HUES64 (cell line): ENCODE measurements around the gene MYRFL.

Experiments
- H3K27ac ChIP-seq: 2 replicates; pipeline ENCODE4 v1.7.0; 2013; ENCODE audit warnings: low read depth, low read length, inconsistent platforms
- H3K27me3 ChIP-seq: 2 replicates; pipeline ENCODE4 v1.6.1; 2013; ENCODE audit warnings: mild to moderate bottlenecking, low read length; ENCODE audit not compliant: insufficient read depth
- H3K36me3 ChIP-seq: 2 replicates; pipeline ENCODE4 v1.6.1; 2013; ENCODE audit warnings: mild to moderate bottlenecking, low read length; ENCODE audit not compliant: insufficient read depth
- H3K4me1 ChIP-seq: 2 replicates; pipeline ENCODE4 v1.6.1; 2013; ENCODE audit warnings: mild to moderate bottlenecking, low read length, moderate library complexity; ENCODE audit not compliant: insufficient read depth
- H3K4me3 ChIP-seq: 2 replicates; pipeline ENCODE4 v1.5.1; 2013; ENCODE audit warnings: mild to moderate bottlenecking, low read length, moderate library complexity
- H3K9ac ChIP-seq: 2 replicates; pipeline ENCODE4 v1.6.1; 2013; ENCODE audit warnings: mild to moderate bottlenecking, low read depth, low read length
- H3K9me3 ChIP-seq: 2 replicates; pipeline ENCODE4 v1.6.1; 2013; ENCODE audit warnings: low read depth, low read length; ENCODE audit not compliant: insufficient read depth
- WGBS: fragments of 150-250, 120-280 bp; methylation state at CpG from one replicate; pipeline ENCODE4 v1.1.7; 2013; ENCODE audit warnings: missing lambda C conversion rate; 5-methylcytosine and 5-hydroxymethylcytosine counted together

MYRFL gene

GRCh38 chr12:69875416-69875935 is 50.4 kb downstream of the MYRFL start:
- Histone ChIP-seq H3K4me1 (peaks cover 2% of the 10 kb centered on the region; the same call in 1 of the 2 replicates), H3K9me3 (no peaks in the 10 kb centered on the region), H3K27ac (no peak overlapping the region), H3K27me3 (no peaks in the 10 kb centered on the region), H3K36me3 (no peaks in the 10 kb centered on the region), H3K4me3 (no peak overlapping the region), H3K9ac (no peak overlapping the region)
- WGBS, result 88% methylated on average over 10 of the region's 11 CpGs

- H3K27me3 ChIP-seq, result no peaks in the 10 kb centered on the region
- peaks cover 3% of the 10 kb centered on the region; the same call in 1 of the 2 replicates for H3K4me1 ChIP-seq
- H3K9ac ChIP-seq, result no peak overlapping the region
- WGBS, result 57% methylated on average over 23 of the region's 23 CpGs
- H3K36me3 ChIP-seq, result no peaks in the 10 kb centered on the region
- no peaks in the 10 kb centered on the region for H3K9me3 ChIP-seq
- H3K4me3 ChIP-seq, result no peak overlapping the region
- no peak overlapping the region for H3K27ac ChIP-seq
Observed at GRCh38 chr12:69879007-69879960, 54.3 kb downstream of the MYRFL start.

GRCh38 chr12:69880571-69880970 is 55.5 kb downstream of the MYRFL start:
- Histone ChIP-seq H3K4me1 (peaks cover 5% of the 10 kb centered on the region; the same call in 1 of the 2 replicates), H3K27me3 (no peaks in the 10 kb centered on the region), H3K9ac (no peak overlapping the region), H3K27ac (no peak overlapping the region), H3K36me3 (no peaks in the 10 kb centered on the region), H3K9me3 (no peaks in the 10 kb centered on the region), H3K4me3 (no peak overlapping the region)
- 80% methylated on average over 4 of the region's 4 CpGs for WGBS

- no peak overlapping the region for H3K4me3 ChIP-seq
- H3K9ac ChIP-seq, result no peak overlapping the region
- WGBS, result 75% methylated on average over 3 of the region's 3 CpGs
- no peaks in the 10 kb centered on the region for H3K27me3 ChIP-seq
- no peaks in the 10 kb centered on the region for H3K9me3 ChIP-seq
- H3K4me1 ChIP-seq, result 0 out of 2 replicates have a peak, but pooled peaks cover 5% of the 10 kb centered on the region
- no peak overlapping the region for H3K27ac ChIP-seq
- H3K36me3 ChIP-seq, result no peaks in the 10 kb centered on the region
Observed at GRCh38 chr12:69881771-69882170, 56.7 kb downstream of the MYRFL start.

GRCh38 chr12:69884386-69884785 is 59.4 kb downstream of the MYRFL start:
- Histone ChIP-seq H3K9ac (no peak overlapping the region), H3K4me1 (0 out of 2 replicates have a peak, but pooled peaks cover 3% of the 10 kb centered on the region), H3K4me3 (no peak overlapping the region), H3K36me3 (no peaks in the 10 kb centered on the region), H3K9me3 (no peaks in the 10 kb centered on the region), H3K27me3 (no peaks in the 10 kb centered on the region), H3K27ac (no peak overlapping the region)
- WGBS, result 96% methylated on average over 2 of the region's 2 CpGs

- H3K4me3 ChIP-seq, result no peak overlapping the region
- H3K27ac ChIP-seq, result no peak overlapping the region
- H3K36me3 ChIP-seq, result no peaks in the 10 kb centered on the region
- H3K4me1 ChIP-seq, result 0 out of 2 replicates have a peak, but pooled peaks cover 3% of the 10 kb centered on the region
- no peaks in the 10 kb centered on the region for H3K27me3 ChIP-seq
- H3K9ac ChIP-seq, result no peak overlapping the region
- H3K9me3 ChIP-seq, result no peaks in the 10 kb centered on the region
Observed at GRCh38 chr12:69885658-69886057, 60.6 kb downstream of the MYRFL start.

GRCh38 chr12:69886109-69886508 is 61.1 kb downstream of the MYRFL start:
- 95% methylated on average over 5 of the region's 5 CpGs for WGBS
- H3K9me3 ChIP-seq, result no peaks in the 10 kb centered on the region
- H3K4me3 ChIP-seq, result no peak overlapping the region
- H3K27ac ChIP-seq, result no peak overlapping the region
- no peaks in the 10 kb centered on the region for H3K27me3 ChIP-seq
- H3K9ac ChIP-seq, result no peak overlapping the region
- 0 out of 2 replicates have a peak, but pooled peaks cover 3% of the 10 kb centered on the region for H3K4me1 ChIP-seq
- no peaks in the 10 kb centered on the region for H3K36me3 ChIP-seq

GRCh38 chr12:69886715-69887114 is 61.7 kb downstream of the MYRFL start:
- Histone ChIP-seq H3K9me3 (no peaks in the 10 kb centered on the region), H3K4me1 (0 out of 2 replicates have a peak, but pooled peaks cover 3% of the 10 kb centered on the region), H3K27me3 (no peaks in the 10 kb centered on the region), H3K4me3 (no peak overlapping the region), H3K27ac (no peak overlapping the region), H3K9ac (no peak overlapping the region), H3K36me3 (no peaks in the 10 kb centered on the region)
- 89% methylated on average over 2 of the region's 2 CpGs for WGBS

GRCh38 chr12:69888901-69889300 is 63.9 kb downstream of the MYRFL start:
- no peaks in the 10 kb centered on the region for H3K27me3 ChIP-seq
- H3K4me3 ChIP-seq, result no peak overlapping the region
- H3K36me3 ChIP-seq, result no peaks in the 10 kb centered on the region
- H3K9ac ChIP-seq, result no peak overlapping the region
- no peak overlapping the region for H3K27ac ChIP-seq
- H3K9me3 ChIP-seq, result no peaks in the 10 kb centered on the region
- 0 out of 2 replicates have a peak, but pooled peaks cover 3% of the 10 kb centered on the region for H3K4me1 ChIP-seq
- 100% methylated on average over 1 of the region's 1 CpG for WGBS

- WGBS, result 73% methylated on average over 4 of the region's 4 CpGs
- Histone ChIP-seq H3K36me3 (no peaks in the 10 kb centered on the region), H3K9me3 (no peaks in the 10 kb centered on the region), H3K27ac (peak overlapping the region; percentile 92), H3K9ac (no peak overlapping the region), H3K4me3 (no peak overlapping the region), H3K27me3 (no peaks in the 10 kb centered on the region), H3K4me1 (peaks cover 44% of the 10 kb centered on the region)
Observed at GRCh38 chr12:69894800-69895383, 69.9 kb downstream of the MYRFL start.
